SW 1271 (cell line): ENCODE results near the gene ANKRD33B.
A peak's percentile ranks its signal among the peaks of the same experiment; 100 is the strongest.

Experiments
- DNase-seq, 2 experiments: peaks; one replicate each; lab custom pipeline; 2025; lab: John Stamatoyannopoulos, UW

ANKRD33B gene

GRCh38 chr5:10579536-10580521, 16.0 kb downstream of the ANKRD33B start:
- DNase-seq, result no peak

GRCh38 chr5:10580531-10581423, 16.9 kb downstream of the ANKRD33B start:
- no peak for DNase-seq

- no peak for DNase-seq
Measured at GRCh38 chr5:10581424-10581748, 17.5 kb downstream of the ANKRD33B start.

DNA sequence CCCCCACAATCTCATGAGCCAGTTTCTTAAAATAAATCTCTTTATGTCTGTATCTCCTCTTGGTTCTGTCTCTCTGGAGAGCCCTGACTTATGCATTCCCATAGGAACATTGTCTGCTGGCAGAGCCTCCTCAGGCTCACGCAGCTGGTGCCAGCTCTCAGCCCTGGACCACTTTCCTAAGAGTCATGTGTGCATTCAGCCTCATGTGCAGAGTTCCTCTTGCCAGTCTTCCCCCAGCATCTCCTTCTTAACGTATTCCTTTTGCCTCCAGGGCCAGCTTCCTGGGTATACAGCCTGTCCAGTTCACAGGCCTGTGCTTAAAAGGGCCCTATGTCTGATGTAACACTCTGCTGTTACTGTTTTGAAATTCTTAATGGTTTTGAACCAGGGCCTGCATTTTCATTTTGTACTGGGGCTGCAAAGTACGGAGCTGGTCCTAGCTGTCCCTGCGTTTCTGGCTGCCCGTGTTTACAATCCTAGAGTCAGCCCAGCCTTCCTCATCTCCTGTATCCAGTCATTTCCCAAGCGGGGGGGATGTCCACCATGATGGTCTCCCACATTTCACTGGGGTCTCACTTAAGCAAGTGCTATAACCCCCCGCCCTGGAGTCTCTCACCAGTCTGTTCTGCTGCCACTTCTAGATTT, 18.1 kb downstream of the ANKRD33B start:
- no peak for DNase-seq

DNA sequence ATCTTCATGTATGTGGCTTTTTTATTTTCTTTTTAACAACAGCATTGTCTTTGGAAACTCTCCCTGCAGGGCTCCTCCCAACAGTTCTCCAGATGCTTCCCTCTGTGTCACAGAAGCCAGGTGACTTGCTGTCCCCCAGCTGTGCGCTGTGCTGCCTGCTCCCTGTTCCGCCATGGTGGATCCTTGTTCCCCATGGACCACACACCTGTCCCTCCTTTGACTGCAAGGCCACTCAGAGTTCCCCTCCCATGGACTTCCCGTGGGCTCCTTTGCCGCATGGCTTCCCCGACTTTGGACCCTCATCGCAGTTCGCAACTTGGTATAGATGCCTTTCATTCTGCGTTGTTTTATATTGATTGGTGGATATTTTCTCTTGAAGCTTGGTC, 18.6 kb downstream of the ANKRD33B start:
- no peak for DNase-seq

DNA sequence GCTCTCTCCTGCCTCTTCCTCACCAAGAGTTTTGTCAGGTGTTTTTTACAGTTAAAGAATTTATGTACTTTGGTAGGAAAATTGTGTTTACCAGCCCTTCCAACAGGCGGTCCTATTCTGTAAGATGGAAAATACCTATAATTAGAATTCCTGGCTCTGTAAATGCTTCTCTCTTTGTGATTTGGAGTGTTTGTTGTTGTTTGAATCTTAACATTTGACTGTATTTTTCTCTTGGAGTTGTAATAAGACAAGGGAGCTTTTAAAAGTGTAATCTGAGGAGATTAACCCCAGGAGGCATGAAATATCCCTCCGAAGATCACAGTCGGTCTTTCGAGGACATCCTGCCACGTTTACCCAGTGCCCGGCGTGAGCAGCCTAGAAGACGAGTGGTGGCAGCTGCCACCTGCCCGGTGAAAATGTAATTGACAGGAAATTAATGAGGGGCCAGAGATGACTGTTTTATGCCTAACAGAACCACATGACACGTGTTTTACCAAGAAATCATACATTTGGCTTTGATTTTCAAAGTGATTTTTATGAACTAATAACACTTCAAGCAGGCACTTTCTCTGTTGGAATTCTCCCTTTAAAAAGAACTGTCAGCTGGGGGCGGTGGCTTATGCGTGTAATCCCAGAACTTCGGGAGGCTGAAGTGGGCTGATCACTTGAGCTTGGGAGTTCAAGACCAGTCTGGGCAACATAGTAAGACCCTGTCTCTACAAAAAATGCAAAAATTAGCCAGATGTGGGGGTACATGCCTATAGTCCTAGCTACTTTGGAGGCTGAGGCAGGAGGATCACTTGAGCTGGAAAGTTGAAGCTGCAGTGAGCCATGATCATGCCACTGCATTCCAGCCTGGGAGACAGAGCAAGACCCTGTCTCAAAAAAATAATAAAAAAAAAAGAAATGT, 20.0 kb downstream of the ANKRD33B start:
- no peak for DNase-seq

DNA sequence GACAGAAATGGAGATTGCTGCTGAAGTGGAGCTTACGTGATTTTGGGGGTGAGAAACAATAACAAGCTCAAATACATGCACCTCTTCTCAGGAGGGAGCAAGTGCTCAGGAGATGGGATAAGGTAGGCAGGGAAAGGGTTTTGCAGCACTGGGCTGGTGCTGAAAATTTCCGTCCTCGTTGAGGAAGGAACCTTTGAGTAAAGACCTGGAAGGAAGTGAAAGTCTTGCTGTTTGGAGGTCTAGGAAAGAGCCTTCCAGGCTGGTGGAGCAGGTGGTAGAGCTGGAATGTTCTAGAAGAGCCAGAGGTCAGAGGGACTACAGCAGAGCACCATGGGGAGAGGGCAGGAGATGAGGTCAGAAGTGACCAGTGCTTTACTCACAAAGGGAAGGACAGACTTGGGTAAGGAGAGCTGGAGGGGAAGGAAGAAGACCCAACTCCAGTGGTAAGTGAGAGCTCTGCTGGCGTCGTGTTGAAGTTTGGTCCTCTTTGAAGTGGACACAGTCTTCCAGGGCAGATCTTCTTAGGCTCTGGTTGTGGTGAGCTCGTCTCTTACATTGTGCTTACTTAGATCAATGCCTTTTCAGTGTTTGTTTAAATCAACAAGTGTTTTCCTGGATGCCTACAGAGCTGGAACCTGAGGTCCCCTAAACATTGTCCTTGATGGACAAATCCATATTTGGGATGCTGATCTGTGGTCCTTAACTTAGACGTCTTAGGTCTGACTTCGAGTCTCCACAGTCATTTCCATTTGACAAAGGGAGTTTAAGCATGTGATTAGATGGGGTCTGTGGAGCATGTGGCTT, 21.0 kb downstream of the ANKRD33B start:
- no peak for DNase-seq

- no peak for DNase-seq
Measured at GRCh38 chr5:10585518-10585915, 21.6 kb downstream of the ANKRD33B start.

DNA sequence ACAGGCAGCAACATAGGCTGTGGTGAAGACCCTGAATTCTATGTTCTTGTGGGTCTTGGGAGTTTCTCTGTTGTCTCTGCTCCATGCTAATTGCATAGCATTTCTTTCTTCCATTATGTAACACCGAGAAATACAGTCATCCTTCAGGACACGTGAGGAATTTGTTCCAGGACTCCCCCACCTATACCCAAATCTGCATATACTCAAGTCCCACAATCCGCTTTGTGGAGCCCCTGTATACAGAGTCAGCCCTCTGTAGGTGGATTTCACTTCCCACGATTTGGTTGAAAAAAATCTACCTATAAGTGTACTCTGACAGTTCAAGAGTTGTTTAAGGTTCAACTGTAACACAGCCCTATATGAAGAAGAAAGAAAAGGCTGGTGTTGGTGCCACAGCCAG, 22.1 kb downstream of the ANKRD33B start:
- no peak for DNase-seq

DNA sequence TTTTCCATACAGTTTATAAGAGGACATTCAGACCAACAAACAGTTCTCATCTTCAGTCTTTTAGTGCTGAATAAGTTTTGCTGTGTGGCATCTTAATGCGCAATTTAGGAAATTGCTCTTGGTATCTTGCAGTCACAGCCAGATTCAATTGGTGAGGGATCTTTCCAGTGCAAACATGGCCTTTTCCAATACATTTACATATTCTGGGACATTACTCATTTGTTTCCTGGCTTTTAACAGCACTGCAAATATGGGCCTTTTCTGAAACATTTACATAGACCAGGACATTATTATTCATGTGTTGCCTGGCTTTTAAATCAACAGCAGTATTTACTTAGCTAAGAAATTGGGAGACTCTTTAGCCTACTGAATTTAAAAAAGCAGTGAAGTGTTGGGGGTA, 22.7 kb downstream of the ANKRD33B start:
- DNase-seq, result no peak

DNA sequence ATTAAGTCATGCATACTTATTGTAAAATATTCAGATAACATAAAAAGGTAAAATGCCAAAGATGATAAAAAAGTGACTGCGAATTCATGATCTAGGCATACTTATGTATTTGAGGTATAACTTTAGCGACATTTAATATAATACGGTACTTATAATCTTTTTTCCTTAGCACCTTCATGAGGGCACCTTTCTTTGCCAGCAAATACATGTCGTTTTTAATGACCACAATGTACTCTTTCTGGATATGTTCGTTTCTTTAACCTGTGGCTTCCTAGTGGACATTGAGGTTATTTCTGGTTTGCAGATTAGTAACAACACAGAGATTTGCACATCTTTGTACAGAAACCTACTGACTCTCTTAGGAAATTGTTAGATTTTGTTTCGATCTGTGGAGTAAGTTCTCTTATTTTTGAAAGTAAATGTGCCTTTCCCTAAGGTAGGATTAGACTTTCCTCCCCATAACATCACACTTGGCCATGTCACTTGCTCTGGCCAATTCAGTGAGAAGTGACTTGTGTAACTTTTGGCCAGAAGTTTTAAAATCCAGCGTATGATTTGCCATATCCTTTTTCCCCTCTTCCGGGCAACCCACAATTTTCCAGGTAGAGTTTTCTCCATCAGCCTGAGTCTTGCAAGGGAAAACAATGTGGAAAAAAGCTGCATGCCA, 24.4 kb downstream of the ANKRD33B start:
- DNase-seq, result no peak

DNA sequence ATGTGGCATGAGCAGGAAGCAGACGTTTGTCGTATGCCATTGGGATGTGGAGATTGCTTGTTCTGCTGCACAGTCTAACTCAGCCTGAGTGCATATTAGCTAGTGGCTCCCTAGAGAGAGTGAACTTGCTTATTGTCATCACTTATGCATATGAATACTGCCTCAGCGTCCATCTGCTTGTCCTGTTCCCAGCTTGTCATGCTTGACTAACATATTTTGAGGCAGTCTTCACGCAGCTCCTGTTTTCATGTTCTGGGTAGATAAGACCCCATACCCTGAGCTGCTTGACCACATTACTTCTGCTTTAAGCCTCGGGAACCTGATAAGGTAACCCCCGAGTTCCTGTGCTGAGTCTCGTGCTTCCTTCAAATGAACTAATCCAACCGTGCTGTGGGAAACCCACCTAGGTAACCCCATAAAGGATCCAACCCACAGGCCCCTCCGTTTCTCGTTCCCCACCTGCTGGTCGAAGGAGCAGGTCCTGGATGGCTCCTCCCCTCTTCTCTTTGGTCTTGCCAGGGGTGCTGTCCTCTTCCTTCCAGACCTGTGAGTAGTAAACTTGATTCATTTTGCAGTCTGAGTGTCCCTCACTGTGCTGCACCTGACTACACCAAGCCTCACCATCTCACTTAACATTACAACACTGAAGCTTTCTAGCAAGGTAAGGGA, 25.0 kb downstream of the ANKRD33B start:
- no peak for DNase-seq

DNA sequence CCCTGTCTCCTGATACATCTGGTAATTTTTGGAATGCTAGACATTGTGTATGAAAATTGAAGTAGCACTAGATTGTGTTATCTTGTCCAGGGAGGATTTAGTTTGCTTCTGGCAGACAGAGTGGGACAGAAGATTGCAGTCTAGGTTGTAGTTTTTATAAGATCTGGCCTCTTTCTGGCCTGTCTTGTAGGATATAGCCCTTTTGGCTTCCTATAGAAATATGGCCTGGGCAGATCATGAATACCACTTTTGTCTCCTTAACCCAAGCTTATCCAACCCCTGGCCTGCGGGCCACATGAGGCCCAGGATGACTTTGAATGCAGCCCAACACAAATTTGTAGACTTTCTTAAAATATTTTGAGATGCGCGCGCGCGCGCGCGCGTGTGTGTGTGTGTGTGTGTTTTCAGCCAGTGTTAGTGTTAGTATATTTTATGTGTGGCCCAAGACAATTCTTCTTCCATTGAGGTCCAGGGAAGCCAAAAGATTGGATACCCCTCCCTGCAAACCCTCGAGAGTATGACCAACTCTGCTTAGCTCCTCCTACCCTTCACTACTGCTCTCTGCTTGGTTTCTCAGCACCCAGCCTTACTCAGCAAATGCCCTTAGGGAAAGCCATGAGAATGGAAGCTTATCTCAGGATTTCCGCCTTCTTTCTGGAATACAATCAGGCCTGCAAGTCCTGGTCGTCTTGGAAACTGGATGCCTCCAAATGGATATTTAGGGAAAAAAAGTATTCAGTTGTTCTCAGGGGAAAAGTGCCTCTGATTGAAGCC, 26.5 kb downstream of the ANKRD33B start:
- peak; percentile 33 to 69 for DNase-seq

GRCh38 chr5:10591159-10591558, 27.3 kb downstream of the ANKRD33B start:
- DNase-seq, result no peak

- DNase-seq, result no peak
Measured at GRCh38 chr5:10591966-10592365, 28.1 kb downstream of the ANKRD33B start.

DNA sequence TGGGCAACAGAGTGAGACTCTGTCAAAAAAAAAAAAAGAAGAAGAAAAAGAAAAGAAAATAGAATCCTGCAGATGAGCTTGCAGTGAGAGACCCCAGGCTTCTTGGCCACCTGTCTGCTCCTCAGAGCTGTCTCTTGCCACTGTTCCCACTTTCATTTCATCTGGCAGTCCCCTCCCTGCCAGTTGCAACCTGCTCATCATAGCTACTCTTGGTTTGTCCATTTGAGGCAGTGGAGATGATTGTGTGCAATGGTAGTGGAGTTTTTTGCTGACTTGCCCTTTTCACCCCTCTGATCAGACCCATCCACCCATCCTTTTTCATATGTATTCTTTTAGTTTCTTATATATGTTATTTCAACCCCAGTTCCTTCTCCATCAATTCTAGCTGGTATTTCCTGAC, 28.7 kb downstream of the ANKRD33B start:
- DNase-seq, result no peak

DNA sequence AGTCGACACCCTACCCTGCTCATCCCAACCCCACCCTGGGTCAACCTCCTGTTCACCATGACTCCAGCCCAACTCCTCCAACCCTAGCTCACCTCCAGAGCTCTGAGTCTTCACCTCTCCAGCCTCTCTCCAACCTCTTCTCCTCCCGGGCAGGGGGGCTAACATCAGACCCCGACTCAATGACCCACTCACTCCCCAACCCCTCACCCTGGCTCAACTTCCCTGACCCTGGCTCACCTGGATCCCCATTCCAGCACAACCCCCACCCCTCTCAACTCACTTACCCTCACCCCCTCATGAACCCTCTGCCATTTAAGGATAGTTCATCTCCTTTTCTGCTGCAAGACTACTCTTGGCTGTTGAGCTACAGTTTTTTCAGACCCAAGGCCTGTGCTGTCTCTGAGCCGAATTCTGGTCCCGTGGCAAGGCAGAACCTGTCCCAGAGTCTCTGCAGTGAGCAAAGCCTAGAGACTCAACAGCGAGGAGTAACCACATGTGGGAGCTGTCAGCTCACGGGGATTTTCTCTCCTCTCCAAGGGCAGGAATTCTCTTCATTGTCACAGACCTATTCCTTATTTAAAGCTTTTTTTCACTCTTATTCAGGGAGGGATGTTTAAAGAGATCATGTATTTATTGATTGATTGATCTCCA, 29.8 kb downstream of the ANKRD33B start:
- DNase-seq, result no peak

GRCh38 chr5:10594591-10595210, 30.8 kb downstream of the ANKRD33B start:
- DNase-seq, result peak in 1 of 2 experiments; percentile 46
